Ecto neural progenitor cell (in vitro differentiated cells): Measurements from ENCODE around the gene POPDC2.
"Not testable (repeated sequence)": the region's sequence is repeated elsewhere in the genome, so short reads cannot be mapped to it uniquely, and the experiment has no call there.

Experiments used
- DNase-seq: peaks from one replicate; pipeline ENCODE4 v3.0.0-alpha.2; 2018; ENCODE audit warnings: low spot score

Gene POPDC2

GRCh38 chr3:119660474-119661440, at the start of gene POPDC2:
Gene POPDC2, minus strand, starts transcription at chr3:119660589. Its CDS starts 166 bp downstream, at chr3:119660423.
- DNase-seq: no peak

GRCh38 chr3:119703820-119704531, 43.6 kb upstream of the POPDC2 start:
- DNase-seq: no peak

DNA sequence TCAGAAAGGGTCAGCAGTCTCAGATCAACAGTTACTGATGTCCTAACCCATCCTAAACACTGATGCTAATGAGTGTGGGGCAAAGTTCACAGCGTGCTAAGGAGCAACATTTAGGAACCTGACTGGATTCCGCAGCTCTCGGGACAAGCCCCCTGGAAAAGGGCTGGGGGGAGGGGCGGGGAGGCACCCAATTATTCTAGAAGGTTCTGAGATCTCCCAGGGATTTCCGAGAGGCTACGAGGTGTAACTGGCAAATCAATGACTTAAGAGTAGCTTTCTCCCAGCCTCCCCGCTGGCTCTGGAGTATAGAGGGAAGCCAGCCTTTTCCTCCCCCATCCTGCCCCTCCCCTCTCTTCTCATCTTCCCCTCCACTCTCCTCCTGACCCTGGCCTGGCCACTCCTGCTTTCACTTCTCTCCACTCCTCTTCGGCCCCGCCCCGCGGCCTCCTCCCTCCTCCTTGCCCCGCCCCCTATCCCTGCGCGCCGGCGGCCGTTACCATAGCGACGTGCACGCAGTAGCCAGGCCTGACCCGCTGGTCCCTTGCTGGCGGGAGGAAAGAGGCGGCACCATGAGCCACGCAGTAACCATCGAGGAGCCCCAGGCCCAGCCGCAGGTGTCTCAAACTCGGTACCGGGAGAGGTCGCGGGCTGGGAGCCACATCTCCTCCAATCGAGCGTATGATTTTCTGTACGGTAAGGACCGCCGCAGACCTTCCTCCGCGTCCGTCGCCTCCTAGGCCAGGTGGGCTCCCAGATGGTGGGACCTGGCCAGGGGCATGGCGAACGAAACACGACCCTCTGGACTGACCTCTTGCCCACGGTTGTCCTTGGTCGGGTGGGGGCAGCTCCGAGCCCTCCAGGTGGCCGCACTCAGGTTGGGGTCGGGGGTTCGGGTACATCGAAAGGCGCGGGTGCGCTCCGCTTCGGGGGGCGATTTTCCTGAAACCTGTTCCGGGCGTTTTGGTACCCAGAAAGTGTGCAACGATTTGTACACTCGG, 42.4 kb upstream of the POPDC2 start, which contains the start of gene CFAP91:
Gene CFAP91, plus strand, starts transcription at position 493 of the 998 bp plus-strand sequence. Its CDS starts 77 bp downstream, at position 570.
- DNase-seq: peak; percentile 98

DNA sequence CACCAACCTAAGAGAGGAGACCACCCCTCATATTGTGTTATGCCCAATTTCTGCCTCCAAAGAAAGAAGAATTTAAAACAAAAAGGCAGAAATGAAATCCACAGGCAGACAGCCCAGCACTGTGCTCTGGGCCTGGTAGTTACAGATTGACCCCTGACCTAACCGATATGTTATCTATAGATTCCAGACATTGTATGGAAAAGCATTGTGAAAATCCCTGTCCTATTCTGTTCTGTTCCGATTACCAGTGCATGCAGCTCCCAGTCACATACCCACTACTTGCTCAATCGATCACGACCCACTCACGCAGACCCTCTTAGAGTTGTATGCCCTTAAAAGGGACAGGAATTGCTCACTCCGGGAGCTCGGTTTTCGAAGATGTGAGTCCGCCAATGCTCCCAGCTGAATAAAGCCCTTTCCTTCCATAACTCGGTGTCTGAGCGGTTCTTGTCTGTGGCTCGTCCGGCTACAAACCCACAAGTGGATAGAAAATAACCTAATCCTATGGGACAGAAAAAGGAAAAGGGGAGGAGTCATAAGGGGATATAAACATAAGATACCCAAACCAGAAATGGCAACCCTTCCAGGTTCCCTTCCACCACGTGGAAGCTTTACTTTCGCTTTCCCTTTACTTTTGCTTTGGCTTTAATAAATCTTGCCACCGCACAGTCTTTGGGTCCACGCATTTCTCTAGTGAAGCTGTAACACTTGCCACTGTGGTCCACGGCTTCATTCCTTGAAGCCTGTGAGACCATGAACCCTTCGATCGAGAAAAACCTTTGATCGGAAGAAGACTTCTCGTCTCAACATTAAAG, 40.7 kb upstream of the POPDC2 start:
- no peak for DNase-seq

GRCh38 chr3:119700269-119700919, 40.0 kb upstream of the POPDC2 start:
- DNase-seq: no peak

- DNase-seq: no peak
Measured at GRCh38 chr3:119697394-119697793, 37.0 kb upstream of the POPDC2 start.

- no peak for DNase-seq
Measured at GRCh38 chr3:119695480-119695879, 35.1 kb upstream of the POPDC2 start.

DNA sequence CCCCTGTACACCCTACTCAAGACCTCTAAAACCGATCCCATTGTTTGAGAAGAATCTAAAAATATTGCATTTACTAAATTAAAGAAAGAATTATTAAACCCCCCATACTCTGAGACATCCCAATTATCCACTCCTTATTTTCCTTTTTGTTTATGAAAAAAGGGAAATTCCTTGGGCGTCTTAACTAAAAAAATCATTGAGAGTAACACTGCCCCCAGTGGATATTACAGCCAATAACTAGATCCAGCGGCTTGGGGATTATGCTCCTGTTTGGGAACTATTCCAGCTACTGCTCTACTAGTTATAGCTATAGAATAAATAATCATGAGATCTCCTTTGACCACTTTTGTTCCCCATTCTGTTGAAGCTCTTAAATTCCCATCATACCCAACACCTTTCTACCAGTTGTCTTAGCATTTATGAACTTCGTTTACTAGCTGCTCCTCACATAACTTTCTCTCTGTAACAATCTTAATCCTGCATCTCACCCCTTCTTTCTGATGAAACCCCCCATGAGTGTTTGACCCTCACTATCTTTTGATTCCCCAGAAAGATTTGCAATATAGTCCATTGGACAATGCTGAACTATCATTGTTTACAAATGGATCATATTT, 29.8 kb upstream of the POPDC2 start:
- no peak for DNase-seq

DNA sequence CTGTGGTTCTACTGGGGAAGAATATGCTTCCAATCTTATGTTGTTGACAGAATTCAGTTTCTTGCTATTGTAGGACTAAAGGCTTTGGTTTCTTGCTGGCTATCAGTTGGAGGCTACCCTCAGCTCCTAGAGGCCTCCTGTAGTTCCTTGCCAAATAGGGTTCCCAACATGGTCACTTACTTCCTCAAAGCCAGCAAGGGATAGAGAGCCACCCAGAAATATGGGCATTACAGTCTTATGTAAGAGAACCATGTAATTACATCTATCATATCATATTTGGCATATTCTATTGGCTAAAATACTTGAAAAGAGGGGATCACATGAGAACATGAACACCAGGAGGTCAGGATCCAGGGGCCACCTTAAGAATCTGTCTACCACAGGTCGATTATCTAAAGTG, 23.0 kb upstream of the POPDC2 start:
- DNase-seq: no peak

DNA sequence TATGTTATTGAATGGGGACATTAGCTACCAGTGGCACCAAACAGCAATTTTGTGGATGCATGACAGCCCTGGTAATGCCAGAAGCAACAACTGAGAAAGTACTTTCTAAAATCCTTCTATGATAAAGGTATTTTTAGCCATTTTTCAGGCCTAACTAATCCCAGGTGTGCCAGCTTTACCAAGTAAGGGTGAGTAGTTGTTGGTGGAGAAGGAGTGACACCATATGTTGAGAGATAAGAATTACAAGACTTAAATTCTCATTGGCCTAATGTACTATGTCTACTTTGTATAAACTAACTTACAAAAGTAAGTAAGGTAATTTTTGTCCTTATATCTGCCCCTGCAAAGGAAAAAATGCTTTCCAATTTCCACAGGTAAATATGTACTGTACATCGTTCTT, 20.9 kb upstream of the POPDC2 start:
- DNase-seq: no peak

- DNase-seq: no peak
Measured at GRCh38 chr3:119679874-119680273, 19.5 kb upstream of the POPDC2 start.

- DNase-seq: not testable (repeated sequence)
Measured at GRCh38 chr3:119678209-119678608, 17.8 kb upstream of the POPDC2 start.

- no peak for DNase-seq
Measured at GRCh38 chr3:119677641-119677934, 17.2 kb upstream of the POPDC2 start.

- peak; percentile 91 for DNase-seq
Measured at GRCh38 chr3:119676771-119677640, 16.6 kb upstream of the POPDC2 start, which contains the start of gene COX17. Gene COX17, minus strand, starts transcription at chr3:119677406. Its CDS starts 96 bp downstream, at chr3:119677310.

DNA sequence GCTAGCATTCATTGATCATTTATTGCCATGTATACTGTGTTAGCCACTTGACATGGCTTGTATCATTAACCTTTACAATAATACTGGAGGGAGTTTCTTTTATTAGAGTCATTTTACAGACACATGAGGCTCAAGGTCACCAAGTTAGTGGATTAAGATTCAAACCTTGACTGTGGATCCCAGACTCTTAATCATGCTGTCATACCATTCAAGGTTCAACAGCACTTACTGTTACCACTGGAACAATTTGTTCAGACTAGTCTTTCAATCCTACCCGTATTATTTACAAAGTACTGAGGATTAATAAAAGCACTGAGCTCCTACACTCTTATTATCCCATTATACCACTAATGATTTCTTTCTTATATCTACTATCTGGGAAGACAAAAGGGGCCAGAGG, 15.6 kb upstream of the POPDC2 start:
- DNase-seq: no peak

DNA sequence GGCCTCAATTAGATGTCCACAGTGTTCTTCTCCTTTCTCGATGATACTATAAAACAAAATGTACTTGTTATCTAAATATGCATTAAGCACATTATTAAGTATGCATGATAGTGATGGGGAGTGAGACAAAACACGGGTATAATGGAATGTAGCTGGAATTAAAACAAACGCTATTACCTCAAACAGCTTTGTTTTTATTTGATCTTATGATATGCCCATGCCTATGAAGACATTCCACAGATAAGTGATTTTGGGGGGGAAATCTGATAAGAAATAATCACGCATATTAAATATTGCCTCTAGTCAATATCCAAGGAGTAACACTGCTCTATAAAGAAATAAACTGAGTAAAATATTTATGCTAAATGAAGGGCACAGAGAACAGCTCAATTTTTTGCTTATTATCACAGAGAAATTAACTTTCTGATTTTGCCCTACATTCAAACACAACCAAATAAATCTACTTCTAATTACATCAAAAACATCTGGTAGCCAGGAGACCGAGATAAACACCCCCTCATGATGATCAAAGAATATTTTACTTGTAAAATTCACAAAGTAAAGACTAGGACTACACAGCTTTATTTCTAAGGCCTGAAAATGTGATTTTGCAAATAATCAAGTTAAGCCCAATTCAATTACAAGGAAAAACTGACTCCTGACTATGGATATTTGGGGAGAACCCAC, 14.9 kb upstream of the POPDC2 start:
- DNase-seq: no peak

DNA sequence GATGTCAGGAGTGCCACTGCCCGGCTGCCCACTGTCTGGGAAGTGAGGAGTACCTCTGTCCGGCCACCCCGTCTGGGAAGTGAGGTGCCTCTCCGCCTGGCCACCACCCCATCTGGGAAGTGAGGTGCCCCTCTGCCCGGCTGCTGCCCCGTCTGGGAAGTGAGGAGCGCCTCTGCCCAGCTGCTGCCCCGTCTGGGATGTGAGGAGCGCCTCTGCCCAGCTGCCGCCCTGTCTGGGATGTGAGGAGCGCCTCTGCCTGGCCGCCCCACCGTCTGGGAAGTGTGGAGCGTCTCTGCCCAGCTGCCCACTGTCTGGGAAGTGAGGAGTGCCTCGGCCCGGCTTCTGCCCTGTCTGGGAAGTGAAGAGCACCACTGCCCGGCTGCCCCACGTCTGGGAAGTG, 13.5 kb upstream of the POPDC2 start:
- no peak for DNase-seq

DNA sequence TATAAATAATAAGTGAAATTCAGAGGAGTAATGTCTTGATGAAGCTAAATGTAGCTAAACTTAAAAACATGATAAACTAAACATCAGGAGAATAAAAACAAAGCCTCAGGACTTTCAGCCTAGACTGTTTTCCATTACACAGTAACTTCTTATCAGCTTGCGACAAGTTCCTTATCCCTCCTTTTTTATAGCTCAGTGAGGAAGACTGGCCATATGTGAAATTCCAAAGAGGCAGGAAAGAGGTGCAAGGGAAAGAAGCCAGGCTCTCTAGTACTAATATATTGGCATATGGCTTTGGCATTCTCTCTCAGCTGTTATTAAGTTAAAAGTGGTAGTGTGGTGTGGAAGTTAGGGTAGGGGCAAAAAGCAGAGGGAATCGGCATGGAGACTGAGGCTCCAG, 12.4 kb upstream of the POPDC2 start:
- DNase-seq: no peak
